HG03558 (cell line): ENCODE measurements around the gene MYO1C.
"Not testable (repeated sequence)": the region's sequence is repeated elsewhere in the genome, so short reads cannot be mapped to it uniquely, and the experiment has no call there.

ENCODE experiments used
- ATAC-seq: cut with Tn5 transposase; IDR thresholded peaks from one replicate; pipeline ENCODE4 v1.9.1; 2021; ENCODE audit warnings: moderate number of reproducible peaks; ENCODE audit not compliant: unreplicated experiment; ENCODE audit errors: extremely low read depth

MYO1C gene

DNA sequence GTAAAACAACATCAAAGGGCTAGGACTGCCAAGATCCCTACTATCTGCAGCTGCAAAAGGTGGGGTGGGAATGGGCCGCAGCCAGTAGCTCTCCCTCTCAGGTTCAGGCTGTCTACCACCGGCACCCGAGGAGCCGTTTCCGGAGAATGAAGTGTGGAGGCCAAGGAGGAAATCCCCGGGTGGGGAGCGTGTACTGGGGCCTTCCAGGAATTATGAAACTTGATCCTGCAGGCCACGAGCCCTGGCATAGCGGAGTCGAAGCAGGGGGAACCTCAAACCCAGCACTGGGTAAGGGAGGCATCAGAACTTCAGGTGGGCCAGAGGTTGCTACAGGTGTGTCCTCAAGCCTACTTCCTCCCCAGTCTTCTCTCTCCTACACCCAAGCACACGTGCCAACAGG lies 18.8 kb upstream of the MYO1C start:
- ATAC-seq: no peak

DNA sequence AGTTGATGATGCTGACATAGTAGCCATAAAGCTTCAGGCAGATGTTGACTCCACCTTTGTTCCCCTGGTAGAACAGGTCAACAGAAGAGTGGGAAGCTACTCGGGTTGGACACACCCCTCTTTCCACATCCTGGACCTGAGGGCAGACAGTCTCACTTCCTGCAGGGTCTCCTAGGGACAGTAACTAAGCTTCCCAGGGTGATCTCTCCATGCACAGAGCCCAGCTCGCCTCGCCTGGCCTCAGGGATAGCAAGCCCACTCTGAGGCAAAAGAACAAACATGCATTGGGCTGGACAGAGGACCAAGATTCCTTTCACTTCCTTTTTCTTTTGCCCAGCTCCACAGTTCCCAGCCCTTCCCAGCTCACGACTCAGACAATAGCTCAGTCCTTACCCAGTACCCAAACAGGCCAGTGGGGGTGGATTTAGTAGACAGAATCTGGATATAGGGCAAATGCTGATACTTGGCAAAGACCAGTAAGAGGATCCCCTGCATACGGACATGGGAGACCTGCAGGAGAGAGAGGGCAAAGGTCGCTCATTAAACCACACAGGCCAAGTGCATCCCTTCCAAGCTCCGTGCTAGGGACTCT lies 16.9 kb upstream of the MYO1C start:
- ATAC-seq: no peak

DNA sequence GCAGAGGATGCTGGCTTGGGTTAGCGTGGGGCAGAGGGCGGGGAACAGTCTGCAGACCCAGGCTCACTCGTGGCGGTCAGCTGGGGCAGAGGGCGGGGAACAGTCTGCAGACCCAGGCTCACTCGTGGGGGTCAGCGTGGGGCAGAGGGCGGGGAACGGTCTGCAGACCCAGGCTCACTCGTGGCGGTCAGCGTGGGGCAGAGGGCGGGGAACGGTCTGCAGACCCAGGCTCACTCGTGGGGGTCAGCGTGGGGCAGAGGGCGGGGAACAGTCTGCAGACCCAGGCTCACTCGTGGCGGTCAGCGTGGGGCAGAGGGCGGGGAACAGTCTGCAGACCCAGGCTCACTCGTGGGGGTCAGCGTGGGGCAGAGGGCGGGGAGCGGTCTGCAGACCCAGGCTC lies 16.2 kb upstream of the MYO1C start:
- ATAC-seq: not testable (repeated sequence)

DNA sequence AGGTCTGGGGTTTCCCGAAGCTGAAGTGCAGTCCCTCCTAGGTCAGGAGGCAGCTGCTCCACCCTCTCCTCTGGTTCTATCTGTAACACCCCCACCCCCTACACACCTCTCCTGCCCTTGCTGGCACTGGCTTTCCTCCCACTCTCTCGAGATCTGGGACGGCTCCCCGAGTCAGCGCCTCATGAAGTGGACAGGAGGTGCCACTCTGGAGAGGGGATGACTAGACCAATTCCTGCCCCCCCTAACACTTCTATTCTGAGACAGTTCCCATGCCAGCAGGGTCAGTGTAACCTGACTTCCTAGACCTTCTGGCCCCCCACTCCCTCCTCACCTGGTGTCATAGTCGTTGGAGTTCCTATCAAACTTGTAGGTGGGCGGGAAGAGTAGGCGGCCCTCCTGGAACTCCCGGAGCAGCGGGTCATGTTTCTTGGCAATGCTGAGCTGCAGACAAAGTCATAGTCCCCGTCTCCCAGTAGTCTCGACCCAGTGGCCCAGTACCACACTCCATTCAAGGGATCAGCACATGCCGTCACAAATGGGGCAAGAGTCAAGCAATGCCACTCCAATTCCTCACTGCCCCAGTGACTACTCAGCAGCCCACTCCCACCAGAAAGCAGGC lies 14.3 kb upstream of the MYO1C start:
- ATAC-seq: no peak

DNA sequence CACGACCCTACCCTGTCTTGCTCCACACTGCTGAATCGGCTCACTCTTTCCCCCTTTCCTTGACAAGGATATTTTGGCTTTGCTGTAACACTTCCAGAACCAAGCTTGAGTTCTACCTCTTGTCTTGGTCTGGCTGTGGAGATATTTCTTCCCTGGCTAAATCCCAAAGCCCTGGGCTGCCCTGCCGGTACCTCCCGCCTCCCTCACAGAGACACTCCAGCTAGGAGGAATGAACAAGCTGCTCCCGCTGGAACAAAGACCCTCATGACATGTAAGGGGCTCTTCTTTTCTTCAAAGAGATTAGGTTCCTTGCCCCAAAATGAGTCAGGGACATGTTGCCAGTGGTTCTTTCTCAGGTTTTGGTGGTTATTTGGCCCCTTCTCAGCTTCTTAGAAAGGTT lies 13.1 kb upstream of the MYO1C start:
- no peak for ATAC-seq

DNA sequence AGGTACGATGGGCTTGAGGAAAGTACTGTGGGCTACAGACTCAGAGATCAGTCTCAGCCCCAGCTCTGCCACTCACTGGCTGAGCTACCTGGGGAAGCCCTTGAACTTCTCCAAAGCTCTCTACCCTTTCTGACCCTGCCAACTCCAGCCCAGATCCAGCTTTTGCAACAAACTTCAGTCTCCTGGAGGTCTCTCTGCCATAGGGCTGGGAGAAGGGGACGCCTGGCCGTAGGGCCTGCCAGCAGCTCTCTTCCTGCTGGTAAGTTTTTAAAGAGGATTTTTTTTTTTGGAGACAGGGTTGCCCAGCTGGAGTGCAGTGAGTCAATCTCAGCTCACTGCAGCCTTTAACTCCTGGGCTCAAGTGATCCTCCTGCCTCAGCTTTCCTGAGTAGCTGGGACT lies 12.4 kb upstream of the MYO1C start:
- ATAC-seq: no peak

DNA sequence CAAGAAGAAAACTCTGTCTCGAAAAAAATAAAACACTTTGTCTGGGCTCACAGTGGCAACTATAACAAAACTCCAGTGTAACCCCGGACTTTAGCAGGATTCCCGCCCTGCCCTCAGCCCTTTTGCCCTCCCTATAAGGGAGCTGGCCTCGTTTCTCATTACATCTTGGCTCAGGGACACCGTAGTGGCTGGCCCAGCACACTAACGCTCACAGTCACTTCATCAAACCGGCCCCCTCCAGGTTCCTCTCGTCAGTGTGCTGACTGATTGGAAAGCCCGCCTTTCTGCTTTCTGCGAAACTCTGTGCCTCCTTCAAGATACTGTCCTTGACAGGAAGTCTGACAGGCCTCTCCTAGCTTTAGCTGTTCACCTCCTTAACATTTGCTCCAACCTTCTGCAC lies 11.2 kb upstream of the MYO1C start:
- ATAC-seq: no peak

DNA sequence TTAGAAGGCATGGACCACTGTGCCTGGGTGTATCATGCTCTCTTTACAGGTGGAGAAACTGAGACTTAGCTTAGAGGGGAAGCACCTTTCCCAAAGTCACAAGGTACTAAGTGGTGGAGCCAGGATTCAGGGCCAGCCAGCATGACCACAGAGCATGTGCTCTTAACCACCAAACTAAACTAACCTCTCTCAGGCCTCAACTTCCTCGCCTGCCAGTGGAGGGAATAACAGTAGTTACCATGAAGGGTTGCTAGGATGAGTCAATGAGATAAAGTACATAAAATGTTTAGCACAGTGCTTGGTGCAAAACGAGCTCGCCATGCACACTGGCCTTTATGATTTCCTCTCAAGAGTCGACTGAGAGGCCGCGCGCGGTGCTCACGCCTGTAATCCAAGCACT lies 6.4 kb upstream of the MYO1C start:
- no peak for ATAC-seq

DNA sequence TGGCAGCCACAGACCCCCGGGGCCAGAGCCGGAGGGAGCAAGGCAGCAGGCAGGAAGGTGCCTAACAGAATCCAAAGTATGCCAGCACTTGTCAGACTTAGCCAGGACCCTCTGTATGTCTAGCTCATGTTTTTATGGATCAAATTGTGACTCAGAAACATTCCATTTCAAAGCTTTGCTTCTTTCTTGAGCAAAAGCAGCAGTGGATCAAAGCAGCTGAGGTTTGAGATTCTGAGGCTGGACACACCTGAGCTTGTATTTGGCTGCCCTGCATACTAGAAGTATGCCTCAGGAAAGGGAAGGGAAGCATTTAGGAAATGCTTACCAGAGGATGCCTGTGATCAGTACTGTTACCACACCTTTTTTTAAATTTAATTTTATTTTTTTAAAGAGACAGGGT lies 5.7 kb upstream of the MYO1C start:
- no peak for ATAC-seq

DNA sequence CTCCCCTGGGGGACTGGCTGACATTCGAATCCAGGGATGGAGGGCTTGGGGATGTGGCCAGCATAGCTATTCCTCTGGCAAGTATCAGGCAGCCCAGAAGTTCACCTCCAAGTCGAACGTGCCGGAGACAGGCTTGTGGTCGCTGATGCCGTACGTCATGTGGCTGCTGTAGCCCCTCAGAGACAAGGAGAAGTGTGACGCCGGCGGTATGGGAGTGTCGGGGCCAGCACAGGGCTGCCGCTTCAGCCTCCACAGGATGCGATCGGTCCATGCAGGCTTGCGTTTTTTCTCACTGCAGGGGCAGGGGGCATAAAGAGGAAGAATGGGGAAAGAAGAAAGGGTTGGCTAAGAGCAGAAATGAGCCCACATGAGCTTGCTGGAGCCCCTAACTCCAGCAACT lies 5.3 kb upstream of the MYO1C start:
- no peak for ATAC-seq

DNA sequence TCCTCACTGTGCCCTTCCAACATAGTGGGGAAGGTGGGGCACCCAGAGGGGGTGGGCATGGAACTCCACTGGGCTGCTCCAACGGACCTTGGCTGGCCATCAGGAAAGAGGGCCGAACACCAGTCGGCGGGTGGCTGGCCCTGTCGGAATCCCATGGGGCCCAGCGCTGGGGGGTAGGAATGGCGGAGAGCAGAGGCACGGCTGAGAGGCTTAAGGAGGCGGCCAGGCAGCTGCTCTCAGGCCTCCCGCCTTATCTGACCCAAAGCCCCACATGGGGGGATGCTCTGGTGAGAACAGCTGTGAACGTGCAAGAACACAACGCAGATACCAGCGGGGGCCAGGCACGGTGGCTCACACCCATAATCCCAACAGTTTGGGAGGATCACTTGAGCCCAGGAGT lies 4.4 kb upstream of the MYO1C start:
- no peak for ATAC-seq

DNA sequence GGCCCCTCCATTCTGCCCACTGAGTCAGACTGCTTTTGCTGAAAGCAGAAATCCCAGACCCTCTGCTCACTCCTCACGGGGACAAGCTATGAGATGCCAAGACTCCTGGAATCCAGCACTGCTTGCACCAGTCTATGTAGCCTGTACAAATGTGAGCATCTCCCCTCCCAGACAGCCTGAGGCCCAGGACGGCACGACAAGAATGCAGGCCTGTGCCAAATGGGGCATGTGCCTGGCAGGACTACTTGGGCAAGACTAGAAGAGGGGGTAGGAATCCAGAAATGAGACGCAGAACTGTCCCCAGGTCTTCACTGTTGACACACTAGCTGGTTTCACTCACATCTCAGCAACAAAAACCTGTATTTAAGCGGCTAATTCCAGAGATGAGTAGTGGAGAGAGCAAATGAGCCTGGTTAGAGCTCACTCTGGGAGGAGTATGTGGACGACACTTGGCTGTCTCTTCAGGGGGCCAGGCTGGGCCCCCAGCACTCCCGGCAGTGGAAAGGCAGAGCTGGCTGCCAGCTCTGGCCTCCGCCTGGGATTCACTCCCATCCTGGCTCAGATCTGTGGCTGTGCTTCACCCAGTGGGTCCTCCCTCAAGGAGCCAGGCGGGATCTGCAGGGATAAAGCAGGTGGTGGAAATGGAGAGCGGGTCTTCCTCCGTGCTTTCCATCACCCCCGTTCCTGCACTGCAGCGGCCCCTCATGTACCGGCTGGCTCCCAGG lies 2.9 kb upstream of the MYO1C start:
- ATAC-seq: no peak

DNA sequence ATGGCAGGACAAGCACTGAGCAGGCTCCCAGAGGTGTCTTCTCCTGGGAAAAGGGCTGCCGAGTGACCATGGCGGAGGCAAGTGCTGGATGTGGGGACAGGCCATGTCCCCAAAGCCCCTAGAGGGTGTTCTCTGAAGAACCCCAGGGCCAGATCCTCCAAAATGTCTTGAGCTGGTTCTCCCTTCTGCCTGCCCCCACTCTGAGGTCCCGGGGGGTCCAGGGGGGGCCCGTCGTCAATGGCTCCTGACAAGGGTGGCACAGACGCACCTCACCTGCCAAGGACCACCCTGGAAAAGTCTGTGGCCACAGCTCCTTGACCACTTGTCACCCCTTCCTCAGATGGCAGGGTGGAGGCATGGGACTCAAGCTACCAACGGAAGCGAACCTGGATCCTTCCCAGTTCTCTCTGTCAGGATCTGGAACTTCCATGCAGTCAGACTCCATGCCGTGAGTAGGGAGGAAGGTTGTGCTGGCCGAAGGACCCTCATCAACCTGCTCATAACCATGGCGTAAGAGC lies 2.3 kb upstream of the MYO1C start:
- no peak for ATAC-seq

DNA sequence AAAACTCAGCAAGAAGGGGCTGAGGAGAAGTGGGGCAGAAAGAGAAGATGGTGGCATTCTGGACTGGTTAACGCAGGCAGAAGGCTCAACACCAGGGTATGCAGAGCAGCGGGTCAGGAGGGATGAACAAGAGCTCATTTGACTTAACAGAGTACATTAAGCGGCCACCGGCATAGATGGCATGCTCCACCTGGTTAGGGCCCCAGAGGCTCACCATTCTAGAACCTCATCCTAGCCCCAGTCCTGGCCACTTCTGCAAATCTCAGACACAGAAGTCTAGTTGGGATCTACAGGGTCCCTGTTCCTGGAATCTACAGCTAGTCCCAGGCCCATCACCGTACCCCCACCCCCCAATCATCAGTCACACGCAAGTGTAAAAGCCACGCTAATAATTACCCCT lies 1.7 kb upstream of the MYO1C start:
- ATAC-seq: no peak

DNA sequence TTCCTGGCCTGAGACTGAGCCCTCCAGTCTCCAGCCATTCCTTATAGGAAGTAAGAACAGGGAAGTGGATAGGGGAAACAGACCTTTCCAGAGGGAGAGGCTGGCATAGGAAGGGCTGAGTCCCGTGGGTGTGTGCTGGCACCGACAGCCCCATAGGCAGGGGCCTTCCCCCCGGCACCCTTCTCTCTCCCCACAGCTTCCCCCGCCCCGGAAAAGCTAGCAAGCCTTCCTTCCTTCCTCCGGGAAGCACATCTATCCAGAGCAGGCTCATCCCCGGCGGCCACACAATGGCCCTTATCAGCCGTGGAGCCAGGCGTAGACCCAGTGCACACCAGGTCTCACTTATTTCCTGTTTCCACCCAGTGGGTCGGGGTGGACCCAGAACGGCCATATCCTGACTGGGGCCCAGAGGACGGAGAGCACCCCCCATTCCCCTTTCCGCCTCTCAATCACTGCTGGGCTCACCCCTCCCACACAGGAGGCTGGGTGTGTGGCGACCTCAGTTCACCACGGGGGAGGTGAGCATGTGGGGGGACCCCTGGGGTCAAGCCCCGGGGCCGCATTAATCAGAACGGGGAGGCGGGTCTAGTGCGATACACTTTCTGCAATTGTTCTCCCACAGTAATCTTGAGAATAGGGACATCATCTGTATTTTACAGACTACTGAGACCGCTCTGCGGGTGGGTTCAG lies 950 bp upstream of the MYO1C start:
- no peak for ATAC-seq

DNA sequence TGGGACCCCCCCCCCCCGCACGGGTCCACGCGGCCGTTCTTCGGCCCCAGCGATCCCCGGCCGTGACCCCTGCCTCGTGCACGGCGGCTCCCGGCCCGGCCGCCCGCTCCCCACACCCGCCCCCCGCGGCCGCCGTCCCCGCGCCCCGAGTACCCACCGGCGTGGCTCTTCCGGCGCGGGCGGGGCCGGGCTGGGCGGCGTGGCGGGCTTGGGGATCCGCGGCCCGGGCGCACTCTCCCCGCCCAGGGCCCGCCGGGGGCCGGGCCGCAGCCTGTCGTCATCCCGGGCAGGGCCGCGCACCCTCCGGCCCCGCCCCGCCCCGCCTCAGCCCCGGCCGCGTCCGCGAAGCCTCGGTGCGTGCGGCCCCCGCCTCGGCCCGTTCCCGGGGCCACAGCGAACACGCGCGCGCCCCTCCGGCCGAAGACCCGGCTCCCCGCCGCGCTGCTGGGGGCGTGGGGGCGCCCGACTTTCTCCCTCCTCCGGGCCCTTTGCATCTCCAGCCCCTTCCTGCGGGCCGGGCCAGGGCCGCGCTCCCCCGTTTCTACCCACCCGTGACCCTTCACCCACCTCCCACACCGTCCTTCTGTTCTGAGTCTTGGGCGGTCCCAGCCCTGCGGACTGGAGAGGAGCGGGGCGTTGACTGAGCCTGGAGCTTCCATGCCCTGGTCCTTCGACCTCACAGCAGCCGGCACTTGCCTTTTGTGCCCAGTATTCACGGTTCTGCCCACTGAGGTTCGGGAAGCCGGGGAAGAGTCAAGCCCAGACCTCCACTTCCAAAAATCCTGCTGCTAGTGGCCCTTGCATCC lies 840 bp downstream of the MYO1C start:
- ATAC-seq: no peak

DNA sequence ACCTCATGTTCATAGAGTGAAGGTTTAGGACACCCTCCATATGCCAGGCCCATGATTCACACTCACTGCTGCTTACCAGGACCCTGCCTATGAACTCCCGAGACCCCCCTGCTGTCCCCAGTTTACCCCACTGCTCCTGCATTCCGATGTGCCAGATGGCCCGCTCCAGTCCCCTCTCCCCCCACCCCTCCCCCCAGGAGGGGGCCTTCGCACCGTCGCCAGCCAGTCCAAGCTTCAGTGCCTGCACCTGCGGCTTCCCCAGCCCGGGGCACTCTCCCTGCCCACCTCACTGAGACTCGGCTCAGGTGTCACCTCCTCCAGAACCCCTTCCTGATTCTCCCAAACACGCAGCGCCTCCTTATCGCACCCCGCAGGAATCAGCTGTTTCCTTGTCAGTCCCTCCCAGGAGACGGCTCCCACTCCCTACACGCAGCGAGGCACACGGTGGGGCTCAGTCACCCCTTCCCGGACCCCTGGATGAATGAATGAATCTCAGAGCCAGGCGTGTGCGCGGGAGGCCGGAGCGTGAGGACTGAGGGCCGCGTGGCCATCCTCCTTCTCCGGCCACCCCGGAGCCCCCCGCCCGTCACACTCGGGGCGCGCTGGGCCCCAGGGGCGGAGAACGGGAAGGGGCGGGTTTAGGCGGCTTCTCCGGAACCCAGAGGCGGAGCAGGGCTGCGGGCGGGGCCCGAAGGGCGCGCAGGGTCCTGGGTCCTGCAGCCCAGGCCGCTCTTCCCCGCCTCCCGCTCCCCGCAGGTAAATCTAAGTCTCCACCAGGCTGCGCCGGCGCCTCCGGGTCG lies 1.6 kb downstream of the MYO1C start:
- ATAC-seq: no peak

DNA sequence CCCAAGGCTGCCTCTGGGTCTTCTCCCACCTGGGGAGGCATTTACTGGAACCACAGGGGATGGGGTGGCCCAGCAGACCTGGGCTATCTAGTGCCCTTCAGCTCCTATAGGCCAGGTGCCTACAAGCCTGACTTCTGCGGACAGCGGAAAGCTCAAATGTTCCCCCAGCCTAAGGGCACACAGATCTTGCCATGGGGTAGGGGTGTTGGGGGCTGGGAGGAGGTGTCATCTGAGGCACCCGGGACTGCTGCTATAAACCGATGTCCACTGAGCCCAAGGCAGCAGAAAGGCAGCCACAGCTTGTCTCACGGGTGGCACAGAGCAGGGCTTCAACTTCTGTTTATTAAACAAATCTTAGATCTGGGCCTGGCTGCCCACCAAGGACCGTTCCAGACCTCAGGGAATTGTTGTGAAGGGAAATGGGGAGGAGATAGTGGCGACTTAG lies 3.6 kb downstream of the MYO1C start:
- no peak for ATAC-seq
